ENCODE results near the gene LARGE1.
"Not testable (repeated sequence)": the region's sequence is repeated elsewhere in the genome, so short reads cannot be mapped to it uniquely, and the experiment has no call there.

Gene LARGE1

DNA sequence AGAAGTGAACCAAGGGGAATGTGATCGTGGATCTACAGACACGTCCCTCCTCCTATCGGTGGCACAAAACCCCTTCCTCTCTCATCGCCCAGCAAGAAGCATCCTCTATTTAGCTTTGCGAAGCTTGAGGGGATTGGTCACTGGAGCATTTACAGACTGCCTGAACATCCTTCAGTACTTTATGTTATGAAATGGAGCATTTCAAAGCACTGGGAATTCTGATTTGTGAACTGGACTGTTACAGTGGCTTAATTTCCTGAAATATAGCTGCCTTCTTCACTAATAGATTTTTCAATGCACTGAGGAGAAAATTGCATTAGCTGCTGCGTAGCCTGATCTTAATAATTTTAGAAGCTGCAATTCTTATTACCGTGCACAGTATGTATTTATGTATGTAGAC, 344.5 kb downstream of the LARGE1 start:
- no peak for DNase-seq (ENCODE audit: extremely low read depth in 1 of 2, low read depth in 1 of 2)

DNA sequence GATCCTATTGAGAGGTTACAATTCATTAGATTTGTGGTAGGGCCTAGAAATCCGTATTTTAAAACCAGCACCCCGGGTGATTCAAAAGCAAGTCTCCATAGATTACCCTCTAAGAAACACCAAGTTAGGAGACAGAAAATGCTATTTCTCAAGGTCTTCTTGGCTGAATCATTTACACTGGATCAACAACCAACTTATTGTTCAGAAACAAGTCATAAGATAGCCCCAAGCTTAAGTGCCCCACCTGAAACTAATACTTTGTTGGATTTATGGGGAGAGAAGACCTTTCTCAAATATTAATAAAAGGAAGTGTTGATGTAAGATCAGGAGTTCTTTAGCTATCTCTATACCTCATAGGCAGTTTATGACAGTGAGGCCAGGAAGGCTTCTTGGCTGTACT, 345.2 kb downstream of the LARGE1 start:
- DNase-seq (ENCODE audit: extremely low read depth in 1 of 2, low read depth in 1 of 2) = no peak

DNA sequence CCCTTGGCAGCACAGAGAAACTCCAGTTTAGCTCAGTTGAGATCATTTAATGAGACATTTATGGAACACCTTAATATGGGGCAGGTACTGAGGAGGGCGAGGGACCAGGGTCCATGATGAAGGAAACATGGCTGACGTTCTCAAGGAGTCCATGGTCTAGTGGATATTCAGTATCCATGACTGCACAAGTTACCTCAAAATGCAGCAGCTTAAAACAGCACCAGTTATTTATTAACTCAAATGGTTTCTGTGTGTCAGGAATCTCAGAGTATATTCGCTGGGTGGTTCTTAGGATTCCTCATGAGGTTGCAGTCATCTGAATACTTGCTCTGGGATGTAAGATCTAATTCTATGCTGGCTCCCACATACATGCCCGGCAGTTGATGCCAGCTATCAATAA, 346.8 kb downstream of the LARGE1 start:
- DNase-seq (ENCODE audit: extremely low read depth in 1 of 2, low read depth in 1 of 2) = no peak

DNA sequence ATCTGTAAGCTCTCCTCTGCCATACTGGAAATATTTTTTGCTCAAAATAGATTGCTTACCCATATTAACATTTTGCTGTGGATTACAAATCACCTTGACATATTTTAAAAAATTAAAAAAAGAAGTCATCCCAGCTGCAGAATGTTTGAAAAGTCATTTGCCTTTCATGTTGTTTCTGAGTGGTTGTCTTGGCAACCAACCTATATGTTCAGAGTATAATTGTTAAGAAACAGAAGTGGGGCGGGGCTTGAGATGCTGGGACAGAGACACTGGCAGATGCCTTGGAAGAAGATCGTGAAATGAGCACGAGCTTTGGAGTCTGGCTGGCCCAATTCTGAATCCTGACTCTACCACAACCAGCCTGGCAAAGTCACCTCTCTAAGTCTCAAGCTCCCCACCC, 348.2 kb downstream of the LARGE1 start:
- DNase-seq (ENCODE audit: extremely low read depth in 1 of 2, low read depth in 1 of 2) = no peak

DNA sequence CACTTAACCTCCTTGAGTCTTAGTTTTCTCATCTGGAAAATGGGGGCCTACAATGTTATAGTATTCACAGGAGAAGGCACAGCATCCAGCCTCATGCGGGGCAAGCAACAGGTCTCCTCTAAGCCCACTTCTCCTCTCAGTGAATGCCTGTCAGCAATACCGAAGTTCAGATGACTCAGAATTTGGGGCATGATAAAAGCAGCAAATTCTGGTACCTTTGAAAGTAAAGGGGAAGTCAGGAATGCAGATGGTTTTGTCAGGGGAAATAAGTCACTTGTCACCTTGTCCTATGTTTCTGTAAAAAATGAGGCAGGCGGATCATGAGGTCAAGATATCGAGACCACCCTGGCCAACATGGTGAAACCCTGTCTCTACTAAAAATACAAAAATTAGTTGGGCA, 350.2 kb downstream of the LARGE1 start:
- no peak for DNase-seq (ENCODE audit: extremely low read depth in 1 of 2, low read depth in 1 of 2)

DNA sequence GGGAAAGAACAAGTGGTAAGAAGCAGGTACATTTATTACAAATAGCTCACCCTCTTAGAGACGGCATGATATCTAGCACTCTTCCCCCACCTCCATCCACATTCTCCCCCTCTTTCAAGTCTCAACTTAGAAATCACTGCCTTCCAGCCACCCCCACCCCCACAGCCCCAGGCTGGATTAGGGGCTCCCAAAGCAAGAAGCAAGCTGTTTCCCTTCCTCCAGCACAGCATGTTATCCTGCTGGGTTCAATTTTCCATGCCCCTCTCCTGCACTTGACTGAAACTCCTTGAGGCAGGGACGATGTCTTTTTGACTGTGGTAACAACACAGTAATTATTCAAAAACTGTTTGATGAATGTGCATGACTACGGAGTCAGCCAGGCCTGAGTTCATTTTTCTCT, 350.7 kb downstream of the LARGE1 start:
- DNase-seq (ENCODE audit: extremely low read depth in 1 of 2, low read depth in 1 of 2) = no peak

DNA sequence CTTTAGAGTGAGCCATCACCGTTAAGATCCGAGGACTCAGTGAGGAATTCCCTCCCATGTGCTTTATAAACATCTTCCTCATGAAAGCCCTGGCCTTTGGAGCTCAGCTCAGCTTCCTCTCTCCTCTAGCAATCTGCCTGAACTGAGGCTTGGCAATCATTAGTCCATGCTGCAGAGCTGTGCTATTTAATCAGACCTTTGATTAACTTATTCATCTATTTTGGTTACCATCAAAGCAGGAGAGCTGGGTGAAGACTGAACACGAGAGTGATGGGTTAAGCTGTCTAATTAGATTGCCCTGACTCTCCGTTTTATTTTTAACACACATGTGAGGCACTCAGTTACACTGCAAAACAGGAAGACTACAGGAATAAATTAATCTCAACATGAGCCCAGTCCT, 351.3 kb downstream of the LARGE1 start:
- DNase-seq (ENCODE audit: extremely low read depth in 1 of 2, low read depth in 1 of 2) = no peak

DNA sequence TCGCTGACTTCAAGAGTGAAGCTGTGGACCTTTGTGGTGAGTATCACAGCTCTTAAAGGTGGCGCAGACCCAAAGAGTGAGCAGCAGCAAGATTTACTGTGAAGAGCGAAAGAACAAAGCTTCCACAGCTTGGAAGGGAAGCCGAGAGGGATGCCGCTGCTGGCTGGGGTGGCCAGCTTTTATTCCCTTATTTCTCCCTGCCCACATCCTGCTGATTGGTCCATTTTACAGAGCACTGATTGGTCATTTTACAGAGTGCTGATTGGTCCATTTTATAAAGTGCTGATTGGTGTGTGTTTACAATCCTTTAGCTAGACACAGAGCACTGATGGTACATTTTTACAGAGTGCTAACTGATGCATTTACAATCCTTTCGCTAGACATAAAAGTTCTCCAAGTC, 353.8 kb downstream of the LARGE1 start:
- DNase-seq (ENCODE audit: extremely low read depth in 1 of 2, low read depth in 1 of 2) = not testable (repeated sequence)

DNA sequence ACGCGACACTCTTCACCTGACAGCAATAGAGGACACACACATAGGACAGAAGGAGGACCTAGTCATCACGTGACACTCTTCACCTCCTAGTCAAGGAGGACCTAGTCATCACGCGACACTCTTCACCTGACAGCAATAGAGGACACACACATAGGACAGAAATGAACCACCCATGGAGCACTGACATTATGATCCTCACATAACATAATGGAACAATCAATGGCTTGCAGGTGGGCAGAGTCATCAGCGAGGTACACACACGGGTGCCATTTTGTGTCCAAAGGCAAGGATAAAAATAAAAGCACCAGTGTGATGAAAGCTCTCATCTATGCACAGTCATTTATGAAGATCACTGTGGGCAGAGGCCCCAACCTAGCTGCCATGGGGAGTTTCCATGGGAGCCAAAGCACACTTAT, 354.7 kb downstream of the LARGE1 start:
- DNase-seq (ENCODE audit: extremely low read depth in 1 of 2, low read depth in 1 of 2) = no peak

DNA sequence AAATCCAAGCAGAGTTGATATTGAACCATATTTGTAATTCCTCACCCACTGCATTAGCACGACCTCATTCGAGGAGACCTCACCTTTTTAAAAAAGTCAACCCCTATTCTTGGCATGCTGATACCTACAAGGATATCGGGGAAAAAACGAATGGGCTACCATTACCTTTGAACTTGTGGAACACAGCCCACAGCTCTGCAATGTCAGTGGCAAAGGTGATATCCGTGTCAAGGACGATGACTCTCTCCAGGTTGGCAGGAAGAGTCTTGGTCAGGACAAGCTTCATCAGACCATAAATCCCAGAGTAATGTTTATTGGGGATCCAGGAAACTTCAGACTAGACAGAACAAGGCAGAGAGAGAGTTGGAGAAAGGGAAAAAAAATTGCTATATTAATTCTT, 355.6 kb downstream of the LARGE1 start:
- DNase-seq (ENCODE audit: extremely low read depth in 1 of 2, low read depth in 1 of 2) = no peak

DNA sequence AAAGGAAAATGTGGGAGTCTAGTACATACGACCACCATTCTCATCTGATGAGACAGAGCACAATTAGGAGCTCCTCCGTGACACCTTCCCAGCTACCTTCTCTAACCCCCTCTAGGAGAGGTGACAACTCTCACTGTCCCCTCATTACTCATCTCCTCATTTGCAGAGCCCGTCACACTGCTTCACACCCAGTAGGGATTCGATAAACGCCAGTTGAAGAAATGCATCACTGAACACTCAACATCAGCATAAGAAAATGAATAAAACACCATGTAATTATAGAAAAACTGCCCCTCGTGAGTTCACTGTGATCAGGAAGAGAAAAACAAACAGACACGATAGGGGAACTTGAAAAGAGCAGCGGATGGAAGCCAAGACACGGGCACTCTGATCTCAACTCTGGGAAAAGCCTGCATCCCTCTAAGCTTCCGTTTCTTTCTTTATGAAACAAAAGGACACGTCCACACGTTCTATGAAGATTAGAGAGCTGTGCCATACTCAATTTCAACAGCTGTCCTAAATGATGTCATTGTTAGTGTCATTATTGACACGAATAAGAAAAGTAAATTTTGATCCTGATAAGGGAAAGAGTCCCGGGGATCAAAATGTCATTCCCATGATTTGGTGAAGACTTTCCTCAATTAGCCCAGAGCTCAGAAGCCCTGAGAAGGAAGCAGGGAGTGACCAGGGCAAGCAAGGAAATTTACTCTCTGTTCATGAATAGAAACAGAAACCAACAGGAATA, 356.9 kb downstream of the LARGE1 start:
- DNase-seq (ENCODE audit: extremely low read depth in 1 of 2, low read depth in 1 of 2) = no peak

DNA sequence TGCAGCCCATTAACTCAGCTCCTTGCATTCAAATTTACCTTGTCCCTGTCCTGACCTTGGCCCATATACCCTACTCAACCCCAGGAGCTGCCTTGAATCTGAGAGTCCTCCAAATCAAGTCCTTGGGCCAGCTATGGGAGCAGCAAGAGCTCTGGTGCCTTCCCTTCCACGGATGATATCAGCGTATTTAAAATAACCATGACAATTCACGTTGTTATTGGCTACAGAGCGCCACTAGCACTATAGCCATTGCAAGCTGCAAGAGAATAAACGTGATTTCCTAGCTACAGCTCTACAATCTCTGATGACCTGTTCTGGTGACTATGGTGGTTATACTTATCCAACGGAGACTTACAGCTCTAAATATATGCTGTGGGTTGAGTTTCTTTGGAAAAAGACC, 357.8 kb downstream of the LARGE1 start:
- no peak for DNase-seq (ENCODE audit: extremely low read depth in 1 of 2, low read depth in 1 of 2)

DNA sequence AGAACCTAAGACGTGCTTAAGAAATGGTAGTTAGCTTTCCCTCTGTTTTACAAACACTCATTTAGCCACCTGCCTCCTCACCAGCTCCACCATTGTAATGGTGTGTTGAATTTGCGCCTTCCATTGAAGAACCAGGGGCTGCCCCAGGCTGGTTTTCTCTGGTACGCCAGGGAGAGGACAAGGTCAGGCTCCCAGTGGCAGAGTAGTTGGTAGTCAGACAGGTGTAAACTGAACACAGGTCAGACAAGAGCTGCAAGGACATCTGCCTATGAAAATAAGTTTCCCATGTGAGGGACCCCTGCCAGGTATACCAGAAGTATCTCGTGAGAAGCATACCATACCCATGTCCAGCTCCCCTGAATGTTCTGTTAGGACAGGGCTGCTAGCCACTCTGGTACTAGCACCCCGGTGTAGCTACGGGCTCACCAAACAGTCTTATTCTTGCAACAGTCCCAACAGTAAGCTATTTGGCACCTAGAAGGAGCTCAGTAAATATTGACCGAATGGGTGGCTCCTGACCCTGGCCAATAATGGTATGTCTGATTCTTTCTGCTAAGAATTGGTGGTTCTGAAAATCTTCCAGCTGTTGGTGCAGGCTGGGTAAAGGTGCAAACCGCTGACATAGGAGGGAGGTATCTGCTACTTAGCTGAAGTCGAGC, 359.0 kb downstream of the LARGE1 start:
- no peak for DNase-seq (ENCODE audit: extremely low read depth in 1 of 2, low read depth in 1 of 2)

DNA sequence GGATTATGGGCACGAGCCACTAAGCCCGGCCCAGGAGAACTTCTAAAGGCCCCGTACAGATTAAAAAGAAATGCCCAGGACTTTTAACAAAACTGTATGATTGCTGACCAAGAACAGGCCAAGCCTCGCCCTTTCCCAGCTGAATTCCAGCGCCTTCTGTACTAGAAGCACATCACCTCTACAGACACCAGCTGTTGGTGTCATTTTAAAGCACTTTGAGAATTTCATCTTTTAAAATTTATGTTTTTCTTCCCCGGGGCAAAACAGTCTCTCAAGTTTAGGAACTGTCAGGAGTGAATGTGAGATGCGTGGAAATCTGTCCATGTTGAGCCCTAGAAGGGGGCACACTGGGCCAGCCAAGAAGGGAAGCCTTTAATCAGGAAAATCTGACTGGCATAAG, 362.4 kb downstream of the LARGE1 start:
- DNase-seq (ENCODE audit: extremely low read depth in 1 of 2, low read depth in 1 of 2) = no peak

DNA sequence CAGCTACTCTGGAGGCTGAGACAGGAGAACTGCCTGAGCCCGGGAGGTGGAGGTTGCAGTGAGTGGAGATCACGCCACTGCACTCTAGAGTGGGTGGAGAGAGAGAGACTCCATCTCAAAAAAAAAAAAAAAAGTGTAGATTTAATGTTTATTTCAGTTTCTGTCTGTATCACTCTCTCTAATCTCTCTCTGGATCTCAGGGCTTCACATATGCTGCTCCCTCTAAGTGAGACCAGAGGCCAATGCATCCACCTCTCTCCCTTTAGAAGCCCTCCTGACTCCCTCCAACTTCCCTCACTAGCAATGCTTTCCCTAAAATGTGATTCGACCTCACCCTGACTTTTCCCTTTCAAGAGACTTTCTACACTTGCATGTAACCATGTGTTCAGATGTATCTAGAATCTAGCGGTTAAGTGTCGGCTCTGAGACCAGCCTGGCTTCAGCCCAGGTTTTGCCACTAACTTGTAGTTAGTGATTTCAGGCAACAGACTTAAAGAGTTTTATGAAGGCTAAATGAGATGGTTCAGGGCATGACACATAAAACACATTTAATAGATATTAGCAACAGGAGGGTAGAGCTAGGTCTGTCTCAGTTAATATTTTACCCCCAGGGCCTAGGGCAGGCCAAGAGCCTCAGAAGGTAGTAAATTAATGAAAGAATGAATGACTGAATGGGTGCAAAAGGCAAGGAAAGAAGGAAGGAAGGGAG, 364.3 kb downstream of the LARGE1 start:
- DNase-seq (ENCODE audit: extremely low read depth in 1 of 2, low read depth in 1 of 2) = no peak

DNA sequence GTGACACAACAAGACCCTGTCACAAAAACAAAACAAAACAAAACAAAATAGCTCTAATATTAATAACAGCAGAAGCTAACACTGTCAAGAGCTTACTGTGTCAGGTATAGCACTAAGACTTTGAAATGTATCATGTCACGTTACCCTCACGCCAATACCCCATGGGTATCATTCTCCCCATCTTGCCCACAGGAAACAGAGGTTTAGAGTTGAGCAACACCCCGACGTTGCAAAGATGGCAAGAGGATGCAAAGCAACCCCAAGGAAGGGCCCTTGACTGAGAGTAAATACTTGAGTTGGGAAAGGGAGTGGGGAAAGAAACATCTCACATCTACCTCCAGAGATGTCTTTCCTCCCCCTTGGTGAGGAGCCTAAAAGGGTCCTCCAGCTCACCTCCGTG, 366.8 kb downstream of the LARGE1 start:
- no peak for DNase-seq (ENCODE audit: extremely low read depth in 1 of 2, low read depth in 1 of 2)

DNA sequence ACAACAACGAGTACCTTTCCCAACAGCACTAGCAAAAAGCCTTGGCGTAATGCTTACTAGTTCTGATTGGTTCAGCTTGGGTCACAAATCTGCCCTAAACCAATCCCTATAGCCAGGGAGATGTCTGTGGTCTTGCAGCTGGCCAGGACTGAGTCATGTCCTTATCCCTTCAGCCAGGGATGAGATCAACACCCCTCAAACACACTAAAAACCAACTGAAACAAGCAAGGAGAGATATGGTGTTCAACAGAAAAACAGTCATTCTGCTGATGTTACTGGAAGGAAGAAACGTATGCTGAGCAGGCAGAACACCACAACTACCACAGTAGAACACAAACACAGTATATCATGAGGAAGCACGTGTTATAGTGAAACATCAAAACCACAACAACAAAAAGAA, 375.6 kb downstream of the LARGE1 start:
- DNase-seq (ENCODE audit: extremely low read depth in 1 of 2, low read depth in 1 of 2) = no peak

DNA sequence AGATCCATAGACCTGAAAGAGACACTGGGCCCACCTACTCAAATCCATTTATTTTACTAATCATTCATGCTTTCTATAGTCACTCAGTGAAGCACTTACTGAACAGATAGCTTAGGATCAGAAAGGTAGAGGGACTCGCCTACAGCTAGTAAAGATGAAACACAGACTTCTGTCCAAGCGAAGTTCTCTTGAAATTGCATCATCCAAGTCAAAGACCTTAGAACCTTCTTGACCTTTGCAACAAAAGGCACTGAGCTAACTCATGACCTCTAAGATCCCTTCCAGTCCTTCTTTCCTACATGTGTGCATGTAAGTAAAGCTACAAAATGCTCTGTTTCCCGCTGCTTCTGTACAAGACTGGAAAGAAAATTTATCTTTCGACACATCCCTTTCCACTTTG, 377.6 kb downstream of the LARGE1 start:
- no peak for DNase-seq (ENCODE audit: extremely low read depth in 1 of 2, low read depth in 1 of 2)

DNA sequence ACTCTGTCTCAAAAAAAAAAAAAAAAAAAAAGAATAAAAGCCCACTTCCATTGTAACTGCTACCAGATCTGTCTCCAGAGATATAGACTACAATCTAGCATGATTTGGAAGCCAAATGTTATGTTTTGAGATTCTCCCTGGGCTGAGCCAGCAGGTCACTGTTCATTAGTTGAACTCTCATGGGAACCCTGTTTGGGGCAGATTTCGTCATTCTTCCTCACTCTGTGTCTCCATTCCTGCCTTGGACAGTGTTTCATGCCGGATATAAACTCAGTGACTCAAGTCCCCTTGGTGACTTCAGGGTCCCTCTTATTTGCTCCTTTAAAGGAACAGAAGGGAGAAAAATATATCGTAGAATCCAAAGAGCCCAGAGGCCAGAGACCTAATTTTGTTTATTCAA, 378.1 kb downstream of the LARGE1 start:
- DNase-seq (ENCODE audit: extremely low read depth in 1 of 2, low read depth in 1 of 2) = no peak

DNA sequence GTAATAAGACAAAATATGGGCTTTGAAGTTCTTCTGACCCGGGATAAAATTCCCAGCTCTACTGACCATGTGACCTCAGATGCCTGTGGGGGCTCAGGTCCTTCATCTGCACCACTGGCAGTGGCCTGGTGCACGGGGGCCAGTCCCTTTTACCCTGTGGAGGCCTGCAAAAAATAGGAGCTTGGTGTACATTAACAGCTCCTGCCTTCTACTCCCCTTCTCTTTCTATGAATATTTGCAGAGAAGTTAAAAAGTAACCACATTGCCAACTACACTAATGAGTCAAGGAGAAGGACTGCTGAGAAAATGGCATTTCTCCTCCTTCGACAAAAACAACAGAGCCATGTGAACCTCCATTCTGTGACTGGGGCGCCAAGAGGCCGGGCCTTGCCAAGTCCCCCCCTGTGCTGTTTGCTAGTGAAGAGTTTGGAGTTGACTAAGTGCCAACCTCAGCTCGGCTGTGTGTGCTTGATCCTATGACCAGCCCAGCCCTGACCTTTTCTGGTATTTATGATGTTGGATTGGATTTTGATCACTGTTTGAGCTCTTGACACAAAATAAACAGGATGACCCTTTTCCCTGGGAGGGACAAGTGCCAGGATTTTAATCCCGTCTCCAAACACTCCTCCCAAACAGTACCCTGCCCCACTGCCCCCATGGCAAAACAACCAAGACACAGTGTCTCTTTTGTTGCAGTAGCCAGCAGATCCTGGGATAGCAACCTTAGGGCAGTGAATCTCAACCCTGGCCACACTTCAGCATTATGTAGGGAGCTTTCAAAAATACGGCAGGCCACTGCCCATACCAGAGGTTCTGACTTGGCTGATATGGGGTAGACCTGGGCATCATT, 380.1 kb downstream of the LARGE1 start:
- no peak for DNase-seq (ENCODE audit: extremely low read depth in 1 of 2, low read depth in 1 of 2)

DNA sequence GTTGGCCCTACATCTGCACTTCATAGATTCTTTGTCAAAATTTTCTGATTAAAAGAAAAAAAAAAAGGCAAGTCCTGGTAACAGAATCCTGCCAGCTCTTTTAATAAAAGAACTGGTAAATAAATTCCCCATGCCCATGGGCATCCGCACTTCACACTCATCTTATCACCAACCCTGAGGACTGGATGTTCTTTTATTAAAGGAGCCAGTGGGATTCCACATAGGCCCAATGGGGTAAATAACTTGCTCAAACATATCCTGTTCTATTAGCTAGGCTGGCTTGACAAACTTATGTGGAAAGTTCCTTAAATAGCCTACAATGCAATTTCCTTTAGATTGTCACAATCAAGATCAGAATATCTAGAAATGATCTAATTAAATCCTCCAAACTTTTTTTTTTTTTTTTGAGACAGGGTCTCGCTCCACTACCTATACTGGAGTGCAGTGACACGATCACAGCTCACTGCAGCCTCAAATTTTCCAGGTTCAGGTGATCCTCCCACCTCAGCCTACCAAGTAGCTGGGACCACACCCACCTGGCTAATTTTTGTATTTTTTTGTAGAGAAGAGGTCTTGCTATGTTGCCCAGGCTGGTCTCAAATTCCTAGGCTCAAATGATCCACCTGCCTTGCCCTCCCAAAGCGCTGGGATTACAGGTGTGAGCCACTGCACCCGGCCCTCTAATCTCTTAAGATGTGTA, 380.9 kb downstream of the LARGE1 start:
- no peak for DNase-seq (ENCODE audit: extremely low read depth in 1 of 2, low read depth in 1 of 2)
